ENCODE data around the gene SLC6A19.

The SLC6A19 gene

GRCh38 chr5:1187234-1187949 is 14.0 kb upstream of the SLC6A19 start:
- peaks cover 10 to 13% of the 10 kb centered on the region in 2 donors for H3K27me3 ChIP-seq (ENCODE audit: control insufficient read depth in 1 of 2, insufficient read depth in 2 of 2, low read length in 2 of 2)
- H3K9ac ChIP-seq (ENCODE audit: low read length in 2 of 2): no peak overlapping the region
- no peak overlapping the region for H3K27ac ChIP-seq (ENCODE audit: low read length)
- no peaks in the 10 kb centered on the region for H3K4me1 ChIP-seq (ENCODE audit: control insufficient read depth, insufficient read depth, low read length)
- no peak overlapping the region for H3K4me3 ChIP-seq (ENCODE audit: low read length in 2 of 2)
- H3K36me3 ChIP-seq (ENCODE audit: control insufficient read depth in 2 of 2, insufficient read depth in 2 of 2, low read length in 2 of 2): no peaks in the 10 kb centered on the region
- H3K9me3 ChIP-seq (ENCODE audit: control insufficient read depth in 2 of 2, low read length in 2 of 2): no peaks in the 10 kb centered on the region

GRCh38 chr5:1187950-1188334 is 13.5 kb upstream of the SLC6A19 start:
- Histone ChIP-seq H3K9me3 (ENCODE audit: control insufficient read depth in 2 of 2, low read length in 2 of 2) (no peaks in the 10 kb centered on the region), H3K4me3 (ENCODE audit: low read length in 2 of 2) (no peak overlapping the region), H3K36me3 (ENCODE audit: control insufficient read depth in 2 of 2, insufficient read depth in 2 of 2, low read length in 2 of 2) (no peaks in the 10 kb centered on the region), H3K27ac (ENCODE audit: low read length) (no peak overlapping the region), H3K27me3 (ENCODE audit: control insufficient read depth in 1 of 2, insufficient read depth in 2 of 2, low read length in 2 of 2) (peaks cover 11 to 13% of the 10 kb centered on the region in 2 donors), H3K4me1 (ENCODE audit: control insufficient read depth, insufficient read depth, low read length) (no peaks in the 10 kb centered on the region), H3K9ac (ENCODE audit: low read length in 2 of 2) (no peak overlapping the region)

- Histone ChIP-seq H3K4me3 (ENCODE audit: low read length in 2 of 2) (no peak overlapping the region), H3K27ac (ENCODE audit: low read length) (no peak overlapping the region), H3K9me3 (ENCODE audit: control insufficient read depth in 2 of 2, low read length in 2 of 2) (no peaks in the 10 kb centered on the region), H3K36me3 (ENCODE audit: control insufficient read depth in 2 of 2, insufficient read depth in 2 of 2, low read length in 2 of 2) (no peaks in the 10 kb centered on the region), H3K27me3 (ENCODE audit: control insufficient read depth in 1 of 2, insufficient read depth in 2 of 2, low read length in 2 of 2) (peaks cover 12 to 13% of the 10 kb centered on the region in 2 donors), H3K4me1 (ENCODE audit: control insufficient read depth, insufficient read depth, low read length) (no peaks in the 10 kb centered on the region), H3K9ac (ENCODE audit: low read length in 2 of 2) (no peak overlapping the region)
Measured at GRCh38 chr5:1188464-1188863, 12.9 kb upstream of the SLC6A19 start.

GRCh38 chr5:1189269-1189668 is 12.1 kb upstream of the SLC6A19 start:
- Histone ChIP-seq H3K36me3 (ENCODE audit: control insufficient read depth in 2 of 2, insufficient read depth in 2 of 2, low read length in 2 of 2) (no peaks in the 10 kb centered on the region), H3K27me3 (ENCODE audit: control insufficient read depth in 1 of 2, insufficient read depth in 2 of 2, low read length in 2 of 2) (peaks cover 12 to 13% of the 10 kb centered on the region in 2 donors), H3K4me1 (ENCODE audit: control insufficient read depth, insufficient read depth, low read length) (no peaks in the 10 kb centered on the region), H3K4me3 (ENCODE audit: low read length in 2 of 2) (no peak overlapping the region), H3K27ac (ENCODE audit: low read length) (no peak overlapping the region), H3K9ac (ENCODE audit: low read length in 2 of 2) (no peak overlapping the region), H3K9me3 (ENCODE audit: control insufficient read depth in 2 of 2, low read length in 2 of 2) (no peaks in the 10 kb centered on the region)

- Histone ChIP-seq H3K4me3 (ENCODE audit: low read length in 2 of 2) (no peak overlapping the region), H3K27ac (ENCODE audit: low read length) (no peak overlapping the region), H3K27me3 (ENCODE audit: control insufficient read depth in 1 of 2, insufficient read depth in 2 of 2, low read length in 2 of 2) (peaks cover 15 to 20% of the 10 kb centered on the region in 2 donors), H3K36me3 (ENCODE audit: control insufficient read depth in 2 of 2, insufficient read depth in 2 of 2, low read length in 2 of 2) (no peaks in the 10 kb centered on the region), H3K4me1 (ENCODE audit: control insufficient read depth, insufficient read depth, low read length) (no peaks in the 10 kb centered on the region), H3K9me3 (ENCODE audit: control insufficient read depth in 2 of 2, low read length in 2 of 2) (peaks cover 0 to 4% of the 10 kb centered on the region in 2 donors), H3K9ac (ENCODE audit: low read length in 2 of 2) (no peak overlapping the region)
Measured at GRCh38 chr5:1190278-1190677, 11.1 kb upstream of the SLC6A19 start.

GRCh38 chr5:1190837-1191239 is 10.6 kb upstream of the SLC6A19 start:
- no peak overlapping the region for H3K9ac ChIP-seq (ENCODE audit: low read length in 2 of 2)
- H3K4me1 ChIP-seq (ENCODE audit: control insufficient read depth, insufficient read depth, low read length): no peaks in the 10 kb centered on the region
- no peak overlapping the region for H3K27ac ChIP-seq (ENCODE audit: low read length)
- H3K27me3 ChIP-seq (ENCODE audit: control insufficient read depth in 1 of 2, insufficient read depth in 2 of 2, low read length in 2 of 2): peaks cover 17 to 23% of the 10 kb centered on the region in 2 donors
- no peak overlapping the region for H3K4me3 ChIP-seq (ENCODE audit: low read length in 2 of 2)
- no peaks in the 10 kb centered on the region for H3K36me3 ChIP-seq (ENCODE audit: control insufficient read depth in 2 of 2, insufficient read depth in 2 of 2, low read length in 2 of 2)
- H3K9me3 ChIP-seq (ENCODE audit: control insufficient read depth in 2 of 2, low read length in 2 of 2): peaks cover 0 to 4% of the 10 kb centered on the region in 2 donors

- H3K27me3 ChIP-seq (ENCODE audit: control insufficient read depth in 1 of 2, insufficient read depth in 2 of 2, low read length in 2 of 2): peaks cover 28 to 30% of the 10 kb centered on the region in 2 donors
- peaks cover 0 to 4% of the 10 kb centered on the region in 2 donors for H3K9me3 ChIP-seq (ENCODE audit: control insufficient read depth in 2 of 2, low read length in 2 of 2)
- H3K27ac ChIP-seq (ENCODE audit: low read length): no peak overlapping the region
Measured at GRCh38 chr5:1192971-1193590, 8.3 kb upstream of the SLC6A19 start.

GRCh38 chr5:1193591-1193985 is 7.8 kb upstream of the SLC6A19 start:
- no peaks in the 10 kb centered on the region for H3K4me1 ChIP-seq (ENCODE audit: control insufficient read depth, insufficient read depth, low read length)
- no peaks in the 10 kb centered on the region for H3K36me3 ChIP-seq (ENCODE audit: control insufficient read depth in 2 of 2, insufficient read depth in 2 of 2, low read length in 2 of 2)
- H3K9ac ChIP-seq (ENCODE audit: low read length in 2 of 2): no peak overlapping the region
- H3K27me3 ChIP-seq (ENCODE audit: control insufficient read depth in 1 of 2, insufficient read depth in 2 of 2, low read length in 2 of 2): peaks cover 30 to 31% of the 10 kb centered on the region in 2 donors
- peaks cover 0 to 4% of the 10 kb centered on the region in 2 donors for H3K9me3 ChIP-seq (ENCODE audit: control insufficient read depth in 2 of 2, low read length in 2 of 2)
- no peak overlapping the region for H3K27ac ChIP-seq (ENCODE audit: low read length)
- H3K4me3 ChIP-seq (ENCODE audit: low read length in 2 of 2): no peak overlapping the region

More at GRCh38 chr5:1192971-1193590, 8.3 kb upstream of the SLC6A19 start:
- no peak overlapping the region for H3K9ac ChIP-seq (ENCODE audit: low read length in 2 of 2)
- H3K36me3 ChIP-seq (ENCODE audit: control insufficient read depth in 2 of 2, insufficient read depth in 2 of 2, low read length in 2 of 2): no peaks in the 10 kb centered on the region
- H3K4me1 ChIP-seq (ENCODE audit: control insufficient read depth, insufficient read depth, low read length): no peaks in the 10 kb centered on the region
- no peak overlapping the region for H3K4me3 ChIP-seq (ENCODE audit: low read length in 2 of 2)

GRCh38 chr5:1194378-1194777 is 7.0 kb upstream of the SLC6A19 start:
- Histone ChIP-seq H3K4me1 (ENCODE audit: control insufficient read depth, insufficient read depth, low read length) (no peaks in the 10 kb centered on the region), H3K9me3 (ENCODE audit: control insufficient read depth in 2 of 2, low read length in 2 of 2) (peaks cover 0 to 4% of the 10 kb centered on the region in 2 donors), H3K27ac (ENCODE audit: low read length) (no peak overlapping the region), H3K27me3 (ENCODE audit: control insufficient read depth in 1 of 2, insufficient read depth in 2 of 2, low read length in 2 of 2) (peaks cover 26 to 28% of the 10 kb centered on the region in 2 donors), H3K4me3 (ENCODE audit: low read length in 2 of 2) (no peak overlapping the region), H3K36me3 (ENCODE audit: control insufficient read depth in 2 of 2, insufficient read depth in 2 of 2, low read length in 2 of 2) (no peaks in the 10 kb centered on the region), H3K9ac (ENCODE audit: low read length in 2 of 2) (no peak overlapping the region)

GRCh38 chr5:1195439-1195838 is 6.0 kb upstream of the SLC6A19 start:
- H3K4me3 ChIP-seq (ENCODE audit: low read length in 2 of 2): no peak overlapping the region
- peaks cover 26 to 28% of the 10 kb centered on the region in 2 donors for H3K27me3 ChIP-seq (ENCODE audit: control insufficient read depth in 1 of 2, insufficient read depth in 2 of 2, low read length in 2 of 2)
- no peaks in the 10 kb centered on the region for H3K36me3 ChIP-seq (ENCODE audit: control insufficient read depth in 2 of 2, insufficient read depth in 2 of 2, low read length in 2 of 2)
- no peak overlapping the region for H3K9ac ChIP-seq (ENCODE audit: low read length in 2 of 2)
- H3K4me1 ChIP-seq (ENCODE audit: control insufficient read depth, insufficient read depth, low read length): no peaks in the 10 kb centered on the region
- H3K27ac ChIP-seq (ENCODE audit: low read length): no peak overlapping the region
- peaks cover 0 to 4% of the 10 kb centered on the region in 2 donors for H3K9me3 ChIP-seq (ENCODE audit: control insufficient read depth in 2 of 2, low read length in 2 of 2)

GRCh38 chr5:1195916-1196315 is 5.5 kb upstream of the SLC6A19 start:
- H3K9ac ChIP-seq (ENCODE audit: low read length in 2 of 2): no peak overlapping the region
- no peak overlapping the region for H3K27ac ChIP-seq (ENCODE audit: low read length)
- peaks cover 0 to 4% of the 10 kb centered on the region in 2 donors for H3K9me3 ChIP-seq (ENCODE audit: control insufficient read depth in 2 of 2, low read length in 2 of 2)
- H3K4me3 ChIP-seq (ENCODE audit: low read length in 2 of 2): no peak overlapping the region
- H3K36me3 ChIP-seq (ENCODE audit: control insufficient read depth in 2 of 2, insufficient read depth in 2 of 2, low read length in 2 of 2): no peaks in the 10 kb centered on the region
- H3K4me1 ChIP-seq (ENCODE audit: control insufficient read depth, insufficient read depth, low read length): no peaks in the 10 kb centered on the region
- peaks cover 23 to 27% of the 10 kb centered on the region in 2 donors for H3K27me3 ChIP-seq (ENCODE audit: control insufficient read depth in 1 of 2, insufficient read depth in 2 of 2, low read length in 2 of 2)
